ENCODE data around the gene DEDD.

GRCh38 chr1:161172349-161172748, 39.9 kb upstream of the DEDD start:
- no peak for TF ChIP-seq CTCF (IDR thresholded peaks at IDR 0.05; ENCODE audit: borderline replicate concordance, extremely low read depth, low read length, poor library complexity, severe bottlenecking)
- no peak for TF ChIP-seq EZH2 (IDR thresholded peaks at IDR 0.05; ENCODE audit: borderline replicate concordance, low read depth, low read length, severe bottlenecking)
